Endometrial microvascular endothelial cells (primary cell): ENCODE measurements around the gene MIDN. TPM values are rescaled to one million over a fixed set of nuclear protein-coding genes. Genes with fewer than 3 reads are reported as not detected.

ENCODE experiments used
- in situ Hi-C: cut with HindIII; loops from 2 replicates; pipeline ENCODE4 v1.10.0; 2017; ENCODE audit warnings: low sequenced_read_pairs, low pct_unique_long_range_greater_than_20kb; ENCODE audit errors: inconsistent ontology term
- total RNA-seq: library from RNA; depleted of rRNA; stranded (reverse); fragments of >200 nt; gene quantifications from one replicate; pipeline ENCODE4 v1.2.3, GENCODE V29; 2015; ENCODE audit errors: inconsistent ontology term

The MIDN gene
- total RNA-seq, 1 donor from 2014 or later = 13.8 TPM

DNA sequence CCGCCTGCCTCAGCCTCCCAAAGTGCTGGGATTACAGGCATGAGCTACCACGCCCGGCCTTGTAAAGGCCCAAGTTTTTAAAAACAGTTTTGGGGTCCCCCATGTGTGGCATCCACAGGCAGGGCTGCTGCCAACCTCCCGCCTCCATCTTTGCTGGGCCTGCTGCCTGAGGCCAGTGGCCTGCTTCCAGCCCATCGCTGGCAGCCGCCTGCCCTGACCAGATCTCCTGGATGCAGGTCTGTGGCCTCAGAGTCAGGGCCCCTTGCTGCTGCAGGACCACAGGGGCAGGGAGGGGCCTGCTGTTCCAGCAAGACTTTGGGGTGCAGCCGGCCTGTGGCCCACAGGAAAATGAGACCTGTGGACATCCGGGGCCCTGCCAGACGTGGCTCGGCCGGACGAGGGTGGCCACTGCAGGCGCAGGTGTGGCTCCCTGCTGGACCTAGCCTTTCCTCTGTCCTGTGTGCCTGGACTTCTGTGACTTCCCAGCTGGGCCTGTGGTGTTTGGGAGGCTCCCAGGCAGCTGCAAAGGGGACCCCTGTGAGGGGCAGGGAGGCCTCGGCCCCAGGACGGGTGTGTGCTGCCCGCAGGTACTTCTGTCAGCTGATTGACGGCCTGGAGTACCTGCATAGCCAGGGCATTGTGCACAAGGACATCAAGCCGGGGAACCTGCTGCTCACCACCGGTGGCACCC lies 28.5 kb upstream of the MIDN start:
- in situ Hi-C loops = no loop called here

- in situ Hi-C loops = no loop called here
Observed at GRCh38 chr19:1220477-1220930, 27.9 kb upstream of the MIDN start.

GRCh38 chr19:1220976-1221903 lies 27.1 kb upstream of the MIDN start:
- in situ Hi-C loops = no loop called here

- in situ Hi-C loops = no loop called here
Observed at GRCh38 chr19:1221904-1222255, 26.5 kb upstream of the MIDN start.

GRCh38 chr19:1222394-1222793 lies 26.0 kb upstream of the MIDN start:
- in situ Hi-C loops = no loop called here

GRCh38 chr19:1223018-1223855 lies 25.1 kb upstream of the MIDN start:
- in situ Hi-C loops = no loop called here

DNA sequence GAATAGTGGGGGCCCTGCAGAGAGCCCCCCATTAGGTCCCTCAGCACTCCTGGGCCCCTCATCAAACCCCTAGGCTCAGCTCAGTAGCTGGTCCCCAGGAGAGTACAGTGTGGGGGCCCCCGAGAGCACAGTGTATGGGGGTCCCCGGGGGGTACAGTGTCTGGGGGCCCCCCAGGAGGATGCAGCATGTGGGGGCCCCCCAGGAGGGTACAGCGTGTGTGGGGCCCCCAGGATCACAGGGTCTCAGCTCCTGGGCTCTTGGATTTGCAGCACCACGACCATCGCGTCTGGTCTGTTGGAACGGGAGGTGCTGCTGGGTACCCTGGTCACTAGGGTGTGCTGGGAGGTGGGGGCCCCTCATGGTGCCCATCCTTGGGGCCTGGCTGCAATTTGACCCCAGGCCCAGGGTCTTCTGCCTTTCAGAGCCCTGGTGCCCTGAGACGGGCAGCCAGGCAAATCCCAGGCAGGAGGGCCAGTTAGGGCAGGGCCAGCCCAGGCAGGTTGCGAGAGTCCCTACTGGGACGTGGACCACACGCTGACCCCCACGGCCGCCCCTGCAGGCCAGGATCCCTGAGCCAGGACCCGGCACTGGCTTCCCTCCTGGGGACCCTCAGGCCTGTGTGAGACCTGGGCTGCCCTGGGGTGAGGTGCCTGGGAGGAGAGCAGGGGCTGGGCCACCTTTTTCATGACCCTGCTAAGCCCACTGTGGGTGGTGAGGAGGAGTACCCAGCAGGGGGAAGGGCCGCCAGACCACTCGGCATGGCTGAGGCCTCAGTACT lies 24.1 kb upstream of the MIDN start:
- in situ Hi-C loops = no loop called here

- in situ Hi-C loops = no loop called here
Observed at GRCh38 chr19:1224847-1225246, 23.5 kb upstream of the MIDN start.

GRCh38 chr19:1225440-1226226 lies 22.8 kb upstream of the MIDN start:
- in situ Hi-C loops = no loop called here

DNA sequence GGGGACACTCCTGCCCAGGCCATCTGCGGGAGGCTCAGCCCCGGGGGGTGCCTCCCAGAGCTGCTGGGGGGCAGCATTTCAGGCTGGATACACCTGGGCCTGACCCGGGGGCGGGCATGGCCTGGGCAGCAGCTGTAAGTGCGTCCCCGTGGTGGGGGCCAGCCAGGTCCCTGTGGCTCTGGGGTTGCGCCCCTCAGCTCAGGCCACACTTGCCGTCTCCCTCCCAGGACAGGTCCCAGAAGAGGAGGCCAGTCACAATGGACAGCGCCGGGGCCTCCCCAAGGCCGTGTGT lies 22.2 kb upstream of the MIDN start:
- in situ Hi-C loops = no loop called here

DNA sequence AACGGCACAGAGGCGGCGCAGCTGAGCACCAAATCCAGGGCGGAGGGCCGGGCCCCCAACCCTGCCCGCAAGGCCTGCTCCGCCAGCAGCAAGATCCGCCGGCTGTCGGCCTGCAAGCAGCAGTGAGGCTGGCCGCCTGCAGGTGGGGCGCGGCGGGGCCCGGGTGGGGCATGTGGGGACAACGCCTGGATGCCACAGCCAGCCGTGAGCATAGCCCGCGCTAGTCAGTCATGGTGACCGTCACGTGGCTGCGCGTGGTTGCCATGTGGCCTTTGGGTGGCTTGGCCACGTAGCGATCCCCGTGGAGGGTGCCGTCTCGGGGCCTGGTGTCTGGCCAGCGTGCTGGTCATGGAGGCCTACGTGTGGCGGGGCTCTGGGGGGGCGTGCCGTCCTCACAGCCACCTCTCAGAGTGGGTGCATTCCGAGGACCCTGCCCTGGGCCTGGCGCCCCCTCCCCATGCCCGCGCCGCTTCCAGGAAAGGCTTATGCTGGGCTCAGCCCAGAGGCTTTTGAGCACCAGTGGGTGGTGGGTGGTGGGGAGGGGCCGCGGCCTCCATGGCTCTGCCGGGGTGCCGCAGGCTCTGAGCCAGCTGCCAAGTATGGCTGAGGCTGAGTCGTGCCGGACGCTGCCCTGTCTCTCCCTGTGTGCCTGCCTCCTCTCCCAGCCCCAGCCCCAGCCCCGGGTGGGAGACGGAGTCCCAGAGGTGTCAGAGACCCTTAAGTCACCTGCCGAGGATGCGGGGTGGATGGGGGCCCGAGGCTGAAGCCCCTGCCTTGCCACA lies 21.7 kb upstream of the MIDN start:
- in situ Hi-C loops = no loop called here

DNA sequence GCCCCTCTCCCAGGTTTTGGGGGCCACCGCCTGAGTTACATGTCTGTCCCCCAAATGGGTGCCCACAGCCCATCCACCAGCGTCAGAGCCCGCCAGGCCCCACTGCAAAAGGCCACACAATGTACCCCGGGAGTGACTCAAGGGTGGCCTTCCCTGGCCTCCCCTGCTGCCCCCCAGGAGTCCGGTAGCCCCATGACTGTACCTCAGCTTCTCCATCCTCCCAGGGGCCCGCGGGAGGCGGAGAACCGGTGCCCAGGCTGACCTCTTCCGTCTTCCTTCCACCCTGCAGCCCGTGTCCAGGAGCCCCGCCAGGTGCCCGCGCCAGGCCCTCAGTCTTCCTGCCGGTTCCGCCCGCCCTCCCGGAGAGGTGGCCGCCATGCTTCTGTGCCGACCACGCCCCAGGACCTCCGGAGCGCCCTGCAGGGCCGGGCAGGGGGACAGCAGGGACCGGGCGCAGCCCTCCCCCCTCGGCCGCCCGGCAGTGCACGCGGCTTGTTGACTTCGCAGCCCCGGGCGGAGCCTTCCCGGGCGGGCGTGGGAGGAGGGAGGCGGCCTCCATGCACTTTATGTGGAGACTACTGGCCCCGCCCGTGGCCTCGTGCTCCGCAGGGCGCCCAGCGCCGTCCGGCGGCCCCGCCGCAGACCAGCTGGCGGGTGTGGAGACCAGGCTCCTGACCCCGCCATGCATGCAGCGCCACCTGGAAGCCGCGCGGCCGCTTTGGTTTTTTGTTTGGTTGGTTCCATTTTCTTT lies 20.9 kb upstream of the MIDN start:
- in situ Hi-C loops = no loop called here

- in situ Hi-C loops = no loop called here
Observed at GRCh38 chr19:1228161-1228957, 20.0 kb upstream of the MIDN start.

GRCh38 chr19:1229056-1229923 lies 19.1 kb upstream of the MIDN start:
- in situ Hi-C loops = no loop called here
